SU-DHL-6 (cell line): ENCODE data around the gene OR10A3.

ENCODE experiments used
- CTCF ChIP-seq: fragments of 200-600 bp; sonication (generic); IDR thresholded peaks from one replicate; pipeline ENCODE4 v1.5.1; 2017; ENCODE audit warnings: antibody characterized with exemption, mild to moderate bottlenecking, low read length, moderate library complexity; ENCODE audit not compliant: insufficient read depth, poor library complexity, severe bottlenecking
- EZH2phosphoT487 ChIP-seq: fragments of 200-600 bp; sonication (generic), shearing (Covaris generic); conservative IDR thresholded peaks from 2 replicates; pipeline ENCODE4 v1.6.1; 2018; ENCODE audit warnings: mild to moderate bottlenecking, antibody characterized with exemption, low read length, moderate library complexity, mixed read lengths

DNA sequence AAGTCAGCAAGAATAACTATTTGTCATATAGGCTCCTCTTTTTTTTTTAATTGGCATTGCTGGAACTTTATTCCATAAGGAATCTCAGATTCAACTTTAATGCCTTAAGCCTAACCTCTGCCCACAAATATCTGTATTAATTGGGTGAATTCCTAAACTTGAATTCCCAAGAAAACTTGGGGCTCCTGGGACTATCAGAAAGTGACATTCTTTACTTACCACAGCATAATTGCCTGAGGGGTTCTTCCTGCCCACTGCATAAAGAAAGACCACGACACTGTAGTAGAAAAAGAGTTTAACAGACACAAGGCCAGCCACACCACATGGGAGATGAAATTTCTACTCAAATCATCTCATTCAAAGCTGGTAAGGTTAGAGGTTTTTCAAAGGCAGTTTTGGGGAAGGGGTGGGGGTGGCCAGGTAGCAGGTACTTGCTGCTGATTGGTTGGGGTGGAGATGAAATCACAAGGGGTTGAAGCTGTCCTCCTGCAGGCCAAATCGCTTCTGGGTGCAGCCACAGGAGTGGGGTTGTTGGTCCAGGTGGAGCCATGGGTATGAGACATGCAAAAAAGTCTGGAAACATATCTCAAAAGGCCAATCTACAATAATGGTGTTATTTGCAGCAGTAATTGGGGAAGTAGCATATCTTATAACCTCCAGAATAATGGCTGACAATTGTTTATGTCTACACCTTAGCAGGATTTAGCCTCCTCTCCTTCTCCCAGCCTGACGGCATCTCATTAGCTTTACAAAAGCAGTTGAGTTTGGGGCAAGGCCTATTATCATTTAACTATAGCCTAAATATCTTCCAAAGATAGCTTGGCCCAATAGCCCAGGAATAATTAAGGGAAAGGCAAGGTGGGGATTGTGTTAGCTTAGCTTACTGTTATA is 28.5 kb upstream of the OR10A3 start:
- no peak for TF ChIP-seq EZH2phosphoT487
- no peak for TF ChIP-seq CTCF
